Loucy (cell line): ENCODE data around the gene APMAP.

Experiments
- H2AFZ ChIP-seq: fragments of 200-600 bp; sonication (generic); 2 replicates; pipeline ENCODE4 v1.6.0; 2016; ENCODE audit warnings: antibody characterized with exemption, mild to moderate bottlenecking, low read length, moderate library complexity
- H3F3A ChIP-seq: fragments of 200-600 bp; 2 replicates; pipeline ENCODE4 v1.6.0; 2016; ENCODE audit warnings: antibody characterized with exemption, low read depth, mild to moderate bottlenecking
- H3K27me3 ChIP-seq: fragments of 200-600 bp; sonication (generic); 2 replicates; pipeline ENCODE4 v1.6.1; 2014; ENCODE audit warnings: low read length, mild to moderate bottlenecking; ENCODE audit not compliant: insufficient read depth, poor library complexity, severe bottlenecking
- H3K36me3 ChIP-seq: fragments of 200-600 bp; sonication (generic); 2 replicates; pipeline ENCODE4 v1.6.1; 2016; ENCODE audit warnings: low read length; ENCODE audit not compliant: insufficient read depth
- H3K4me1 ChIP-seq: fragments of 200-600 bp; sonication (generic); 2 replicates; pipeline ENCODE4 v1.5.1; 2014; ENCODE audit warnings: low read length, mild to moderate bottlenecking; ENCODE audit not compliant: insufficient read depth, poor library complexity, severe bottlenecking
- H3K4me2 ChIP-seq: fragments of 200-600 bp; sonication (generic); 2 replicates; pipeline ENCODE4 v1.6.0; 2014; ENCODE audit warnings: antibody characterized with exemption, low read length, low read depth, mild to moderate bottlenecking; ENCODE audit not compliant: poor library complexity, severe bottlenecking
- H3K4me3 ChIP-seq: fragments of 200-600 bp; sonication (generic); 2 replicates; pipeline ENCODE4 v1.5.1; 2014; ENCODE audit warnings: low read length, mild to moderate bottlenecking, mixed read lengths; ENCODE audit not compliant: poor library complexity, severe bottlenecking
- H3K79me2 ChIP-seq: fragments of 200-600 bp; sonication (generic); 2 replicates; pipeline ENCODE4 v1.6.1; 2014; ENCODE audit warnings: low read length; ENCODE audit not compliant: insufficient read depth
- H3K9ac ChIP-seq: fragments of 200-600 bp; sonication (generic); 2 replicates; pipeline ENCODE4 v1.6.0; 2014; ENCODE audit warnings: mild to moderate bottlenecking, low read depth, low read length, moderate library complexity; ENCODE audit not compliant: poor library complexity, severe bottlenecking
- H3K9me2 ChIP-seq: fragments of 200-600 bp; sonication (generic); replicated peaks from 2 replicates; pipeline ENCODE4 v1.6.1; 2016; ENCODE audit warnings: low read depth, low read length, mixed read lengths
- H3K9me3 ChIP-seq: fragments of 200-600 bp; sonication (generic); 2 replicates; pipeline ENCODE4 v1.6.1; 2014; ENCODE audit warnings: mild to moderate bottlenecking, antibody characterized with exemption, low read length, low read depth; ENCODE audit not compliant: insufficient read depth
- H4K20me1 ChIP-seq: fragments of 200-600 bp; sonication (generic); 2 replicates; pipeline ENCODE4 v1.6.0; 2014; ENCODE audit warnings: antibody characterized with exemption, low read length, mild to moderate bottlenecking; ENCODE audit not compliant: insufficient read depth, poor library complexity, severe bottlenecking
- EZH2phosphoT487 ChIP-seq: fragments of 200-600 bp; IDR thresholded peaks from 2 replicates; pipeline ENCODE4 v1.6.1; 2018; ENCODE audit warnings: antibody characterized with exemption, mild to moderate bottlenecking, moderate library complexity, borderline replicate concordance
- TF ChIP-seq, protein P1 (sequence below): fragments of 200-600 bp; sonication (generic); conservative IDR thresholded peaks from 2 replicates; pipeline ENCODE4 v1.5.1; 2014; ENCODE audit warnings: mild to moderate bottlenecking, antibody characterized with exemption, low read length

The APMAP gene

GRCh38 chr20:24985802-24986201 is 6.7 kb downstream of the APMAP start:
- no peaks in the 10 kb centered on the region for H3K9me2 ChIP-seq
- H4K20me1 ChIP-seq, result peaks cover 40% of the 10 kb centered on the region
- no peaks in the 10 kb centered on the region for H3K27me3 ChIP-seq
- H3F3A ChIP-seq, result no peaks in the 10 kb centered on the region
- peaks cover 79% of the 10 kb centered on the region for H3K4me1 ChIP-seq
- H3K79me2 ChIP-seq, result peaks cover 88% of the 10 kb centered on the region
- H2AFZ ChIP-seq, result no peak overlapping the region
- H3K9ac ChIP-seq, result no peak overlapping the region
- no peak for TF ChIP-seq EZH2phosphoT487
- TF ChIP-seq, protein P1, sequence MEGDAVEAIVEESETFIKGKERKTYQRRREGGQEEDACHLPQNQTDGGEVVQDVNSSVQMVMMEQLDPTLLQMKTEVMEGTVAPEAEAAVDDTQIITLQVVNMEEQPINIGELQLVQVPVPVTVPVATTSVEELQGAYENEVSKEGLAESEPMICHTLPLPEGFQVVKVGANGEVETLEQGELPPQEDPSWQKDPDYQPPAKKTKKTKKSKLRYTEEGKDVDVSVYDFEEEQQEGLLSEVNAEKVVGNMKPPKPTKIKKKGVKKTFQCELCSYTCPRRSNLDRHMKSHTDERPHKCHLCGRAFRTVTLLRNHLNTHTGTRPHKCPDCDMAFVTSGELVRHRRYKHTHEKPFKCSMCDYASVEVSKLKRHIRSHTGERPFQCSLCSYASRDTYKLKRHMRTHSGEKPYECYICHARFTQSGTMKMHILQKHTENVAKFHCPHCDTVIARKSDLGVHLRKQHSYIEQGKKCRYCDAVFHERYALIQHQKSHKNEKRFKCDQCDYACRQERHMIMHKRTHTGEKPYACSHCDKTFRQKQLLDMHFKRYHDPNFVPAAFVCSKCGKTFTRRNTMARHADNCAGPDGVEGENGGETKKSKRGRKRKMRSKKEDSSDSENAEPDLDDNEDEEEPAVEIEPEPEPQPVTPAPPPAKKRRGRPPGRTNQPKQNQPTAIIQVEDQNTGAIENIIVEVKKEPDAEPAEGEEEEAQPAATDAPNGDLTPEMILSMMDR, result no peak
- peaks cover 24% of the 10 kb centered on the region; the same call in 1 of the 2 replicates for H3K36me3 ChIP-seq
- peak overlapping the region; percentile 8 for H3K4me3 ChIP-seq
- H3K9me3 ChIP-seq, result no peaks in the 10 kb centered on the region
- H3K4me2 ChIP-seq, result peak overlapping the region; percentile 87

DNA sequence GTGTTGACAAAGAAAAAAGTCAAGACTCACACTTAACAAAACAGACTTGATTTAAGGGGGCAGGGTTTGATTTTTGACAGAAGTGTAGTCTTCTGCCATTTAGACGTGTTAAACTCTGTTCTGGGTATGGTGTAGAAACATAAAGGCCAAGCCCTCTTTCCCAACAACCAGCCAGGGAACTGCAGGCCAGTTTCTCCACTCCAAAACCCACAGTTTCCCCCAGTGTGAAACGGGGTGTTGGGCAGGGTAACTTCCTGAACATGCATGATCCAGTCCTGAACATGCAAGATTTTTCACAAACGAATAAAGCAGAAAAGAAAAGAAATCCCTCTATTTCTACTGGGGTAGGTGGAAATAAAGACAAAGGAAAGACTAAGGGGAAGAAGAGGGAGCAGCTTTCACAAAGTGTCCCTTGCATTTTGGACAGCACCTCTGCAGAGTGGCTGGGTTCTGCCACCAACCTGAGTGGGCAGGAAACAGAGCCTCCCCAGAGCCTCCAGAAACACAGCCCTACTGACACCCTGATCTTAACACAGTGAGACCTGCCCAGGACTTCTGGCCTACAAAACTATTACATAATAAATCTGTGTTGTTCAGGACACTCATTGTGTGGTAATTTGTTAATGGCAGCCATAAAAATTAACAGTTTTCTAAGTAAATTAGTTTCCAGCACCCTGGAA is 7.5 kb downstream of the APMAP start:
- peak overlapping the region; percentile 8 for H3K4me3 ChIP-seq
- H4K20me1 ChIP-seq, result peaks cover 33% of the 10 kb centered on the region
- H3K9me2 ChIP-seq, result no peaks in the 10 kb centered on the region
- peak overlapping the region; percentile 21 for H3K9ac ChIP-seq
- no peak overlapping the region for H2AFZ ChIP-seq
- peaks cover 88% of the 10 kb centered on the region for H3K79me2 ChIP-seq
- H3K36me3 ChIP-seq, result peaks cover 31% of the 10 kb centered on the region; the same call in 1 of the 2 replicates
- no peaks in the 10 kb centered on the region for H3F3A ChIP-seq
- no peaks in the 10 kb centered on the region for H3K9me3 ChIP-seq
- peaks cover 74% of the 10 kb centered on the region for H3K4me1 ChIP-seq
- H3K27me3 ChIP-seq, result no peaks in the 10 kb centered on the region
- peak overlapping the region; percentile 87 for H3K4me2 ChIP-seq
- no peak for TF ChIP-seq EZH2phosphoT487
- TF ChIP-seq, protein P1, result no peak

DNA sequence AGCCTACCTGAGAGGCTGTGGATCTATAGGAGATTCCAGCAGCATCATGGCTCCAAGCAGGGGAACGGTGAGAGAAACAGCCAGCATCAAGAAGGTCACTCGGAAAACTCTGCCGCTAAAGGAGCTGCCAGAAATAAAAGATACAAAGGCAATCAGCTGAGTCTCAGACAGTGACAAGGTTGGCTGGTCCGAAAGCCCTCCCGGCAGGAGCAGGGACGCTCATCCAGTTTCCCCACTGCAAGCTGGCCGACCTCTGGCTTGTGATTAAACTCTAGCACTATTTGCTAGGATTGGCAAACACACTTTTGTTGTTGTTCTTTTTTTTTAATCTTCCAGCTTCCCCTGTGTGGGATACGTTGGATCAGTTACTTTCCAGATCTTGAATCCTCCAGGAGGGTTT is 8.7 kb downstream of the APMAP start:
- H4K20me1 ChIP-seq, result peaks cover 25% of the 10 kb centered on the region
- TF ChIP-seq, protein P1, result no peak
- TF ChIP-seq EZH2phosphoT487, result no peak
- peak overlapping the region; percentile 87 for H3K4me2 ChIP-seq
- H3K4me1 ChIP-seq, result peaks cover 62% of the 10 kb centered on the region
- H3K4me3 ChIP-seq, result no peak overlapping the region
- no peaks in the 10 kb centered on the region for H3K27me3 ChIP-seq
- H3F3A ChIP-seq, result no peaks in the 10 kb centered on the region
- no peak overlapping the region for H3K9ac ChIP-seq
- H3K79me2 ChIP-seq, result peaks cover 85% of the 10 kb centered on the region
- no peak overlapping the region for H2AFZ ChIP-seq
- no peaks in the 10 kb centered on the region for H3K9me3 ChIP-seq
- peaks cover 40% of the 10 kb centered on the region; the same call in 1 of the 2 replicates for H3K36me3 ChIP-seq
- no peaks in the 10 kb centered on the region for H3K9me2 ChIP-seq
